MM.1S (cell line): ENCODE results near the gene DDX31.

Experiments
- DNase-seq: peaks from one replicate; pipeline ENCODE4 v3.0.0-alpha.2; 2015
- H2AFZ ChIP-seq: fragments of 300-600 bp; sonication (generic); 2 replicates; pipeline ENCODE4 v1.6.0; 2016; ENCODE audit warnings: antibody characterized with exemption, low read length
- H3F3A ChIP-seq: fragments of 300-600 bp; sonication (generic); 2 replicates; pipeline ENCODE4 v1.6.1; 2016; ENCODE audit warnings: mild to moderate bottlenecking, antibody characterized with exemption, low read length, moderate library complexity, mixed read lengths; ENCODE audit not compliant: insufficient read depth
- H3K27ac ChIP-seq: fragments of 300-600 bp; sonication (generic); 2 replicates; pipeline ENCODE4 v1.5.1; 2016; ENCODE audit warnings: mild to moderate bottlenecking, low read length
- H3K27me3 ChIP-seq: fragments of 300-600 bp; sonication (generic); replicated peaks from 2 replicates; pipeline ENCODE4 v1.6.0; 2016; ENCODE audit warnings: low read length; ENCODE audit not compliant: insufficient read depth
- H3K36me3 ChIP-seq: fragments of 300-600 bp; sonication (generic); replicated peaks from 2 replicates; pipeline ENCODE4 v1.6.1; 2016; ENCODE audit warnings: mild to moderate bottlenecking, low read length, mixed read lengths; ENCODE audit not compliant: insufficient read depth
- H3K4me1 ChIP-seq: fragments of 300-600 bp; sonication (generic); 2 replicates; pipeline ENCODE4 v1.6.1; 2016; ENCODE audit warnings: low read length, mixed read lengths
- H3K4me2 ChIP-seq: fragments of 300-600 bp; sonication (generic); 2 replicates; pipeline ENCODE4 v1.6.0; 2016; ENCODE audit warnings: low read depth, low read length
- H3K4me3 ChIP-seq: fragments of 300-600 bp; sonication (generic); 2 replicates; pipeline ENCODE4 v1.5.1; 2016; ENCODE audit warnings: low read length, mixed read lengths
- H3K79me2 ChIP-seq: fragments of 300-600 bp; sonication (generic); 2 replicates; pipeline ENCODE4 v1.6.1; 2016; ENCODE audit warnings: mixed run types, low read length, mixed read lengths
- H3K9ac ChIP-seq: fragments of 300-600 bp; sonication (generic); 2 replicates; pipeline ENCODE4 v1.6.1; 2016; ENCODE audit warnings: low read length, mixed read lengths
- H3K9me2 ChIP-seq: fragments of 300-600 bp; sonication (generic); replicated peaks from 2 replicates; pipeline ENCODE4 v1.6.1; 2016; ENCODE audit warnings: mild to moderate bottlenecking, low read length, mixed read lengths; ENCODE audit not compliant: insufficient read depth
- H3K9me3 ChIP-seq: fragments of 300-600 bp; sonication (generic); replicated peaks from 2 replicates; pipeline ENCODE4 v1.6.1; 2016; ENCODE audit warnings: mild to moderate bottlenecking, low read length, mixed read lengths; ENCODE audit not compliant: insufficient read depth
- H4K20me1 ChIP-seq: fragments of 300-600 bp; sonication (generic); 2 replicates; pipeline ENCODE4 v1.6.1; 2016; ENCODE audit warnings: mild to moderate bottlenecking, low read length, moderate library complexity, mixed read lengths; ENCODE audit not compliant: insufficient read depth
- CTCF ChIP-seq: fragments of 300-600 bp; sonication (generic); IDR thresholded peaks from 2 replicates; pipeline ENCODE4 v1.5.1; 2016; ENCODE audit warnings: antibody characterized with exemption, low read length, mixed read lengths
- EZH2 ChIP-seq: fragments of 300-600 bp; sonication (generic); optimal IDR thresholded peaks from 2 replicates; pipeline ENCODE3; 2017; ENCODE audit warnings: low read depth, mild to moderate bottlenecking, antibody characterized with exemption, low read length, mixed read lengths
- EZH2phosphoT487 ChIP-seq: fragments of 300-600 bp; sonication (generic); IDR thresholded peaks from 2 replicates; pipeline ENCODE4 v1.6.1; 2018; ENCODE audit warnings: antibody characterized with exemption, low read length

DDX31 gene

GRCh38 chr9:132605387-132605786 is 64.4 kb downstream of the DDX31 start:
- no peak overlapping the region for H3K27ac ChIP-seq
- no peaks in the 10 kb centered on the region for H3K9me3 ChIP-seq
- H3K9ac ChIP-seq, result no peak overlapping the region
- no peaks in the 10 kb centered on the region for H3K9me2 ChIP-seq
- no peaks in the 10 kb centered on the region for H3K79me2 ChIP-seq
- H3K4me2 ChIP-seq, result no peak overlapping the region
- H3K36me3 ChIP-seq, result no peaks in the 10 kb centered on the region
- H3K4me3 ChIP-seq, result no peak overlapping the region
- H2AFZ ChIP-seq, result no peak overlapping the region
- DNase-seq, result no peak
- TF ChIP-seq EZH2phosphoT487, result no peak
- no peak for TF ChIP-seq CTCF
- no peak for TF ChIP-seq EZH2
- no peaks in the 10 kb centered on the region for H4K20me1 ChIP-seq
- no peaks in the 10 kb centered on the region for H3F3A ChIP-seq
- no peaks in the 10 kb centered on the region for H3K27me3 ChIP-seq
- no peaks in the 10 kb centered on the region for H3K4me1 ChIP-seq

GRCh38 chr9:132602207-132602606 is 67.6 kb downstream of the DDX31 start:
- no peak for DNase-seq
- Histone ChIP-seq H3F3A (no peaks in the 10 kb centered on the region), H3K9me3 (no peaks in the 10 kb centered on the region), H3K9me2 (no peaks in the 10 kb centered on the region), H4K20me1 (no peaks in the 10 kb centered on the region), H3K36me3 (no peaks in the 10 kb centered on the region), H3K9ac (no peak overlapping the region), H3K27me3 (no peaks in the 10 kb centered on the region), H2AFZ (no peak overlapping the region), H3K27ac (no peak overlapping the region), H3K4me2 (no peak overlapping the region), H3K4me3 (no peak overlapping the region), H3K79me2 (no peaks in the 10 kb centered on the region), H3K4me1 (no peaks in the 10 kb centered on the region)
- no peak for TF ChIP-seq CTCF
- no peak for TF ChIP-seq EZH2
- TF ChIP-seq EZH2phosphoT487, result no peak

GRCh38 chr9:132600326-132600984 is 69.3 kb downstream of the DDX31 start:
- H3K4me2 ChIP-seq, result no peak overlapping the region
- H4K20me1 ChIP-seq, result no peaks in the 10 kb centered on the region
- no peak overlapping the region for H3K9ac ChIP-seq
- H3K9me3 ChIP-seq, result no peaks in the 10 kb centered on the region
- H3K4me1 ChIP-seq, result no peaks in the 10 kb centered on the region
- no peaks in the 10 kb centered on the region for H3K9me2 ChIP-seq
- no peak overlapping the region for H2AFZ ChIP-seq
- H3K27me3 ChIP-seq, result no peaks in the 10 kb centered on the region
- H3K79me2 ChIP-seq, result no peaks in the 10 kb centered on the region
- no peaks in the 10 kb centered on the region for H3K36me3 ChIP-seq
- no peak for DNase-seq
- H3K27ac ChIP-seq, result no peak overlapping the region
- no peaks in the 10 kb centered on the region for H3F3A ChIP-seq
- H3K4me3 ChIP-seq, result no peak overlapping the region
- TF ChIP-seq EZH2, result no peak
- TF ChIP-seq CTCF, result no peak
- no peak for TF ChIP-seq EZH2phosphoT487
